OCI-LY3 (cell line): ENCODE results near the gene NUDT1.
A peak's percentile ranks its signal among the peaks of the same experiment; 100 is the strongest.

Experiments used
- H2AFZ ChIP-seq: fragments of 200-600, 300-600 bp; shearing (Covaris generic); 2 replicates; pipeline ENCODE4 v1.6.0; 2014; ENCODE audit warnings: antibody characterized with exemption, low read depth, low read length
- H3K27ac ChIP-seq: fragments of 200-600, 300-600 bp; sonication (generic); 2 replicates; pipeline ENCODE4 v1.5.1; 2014; ENCODE audit warnings: mild to moderate bottlenecking, low read length, moderate library complexity, mixed read lengths
- H3K27me3 ChIP-seq: fragments of 200-600, 300-600 bp; sonication (generic); 2 replicates; pipeline ENCODE4 v1.6.1; 2014; ENCODE audit warnings: low read depth, low read length, mixed read lengths
- H3K36me3 ChIP-seq: fragments of 200-600, 300-600 bp; sonication (generic); replicated peaks from 2 replicates; pipeline ENCODE3; 2014; ENCODE audit warnings: low read depth, low read length, mixed read lengths
- H3K4me1 ChIP-seq: fragments of 300-600, 200-600 bp; sonication (generic); 2 replicates; pipeline ENCODE4 v1.6.1; 2014; ENCODE audit warnings: low read length, mixed read lengths
- H3K4me2 ChIP-seq: fragments of 200-600, 300-600 bp; sonication (generic); 2 replicates; pipeline ENCODE4 v1.6.1; 2014; ENCODE audit warnings: low read length, mixed read lengths
- H3K4me3 ChIP-seq: fragments of 300-600, 200-600 bp; sonication (generic); 2 replicates; pipeline ENCODE4 v1.5.1; 2014; ENCODE audit warnings: antibody characterized with exemption, mild to moderate bottlenecking, low read length, moderate library complexity
- H3K79me2 ChIP-seq: fragments of 300-600, 200-600 bp; shearing (Covaris generic); 2 replicates; pipeline ENCODE4 v1.6.1; 2014; ENCODE audit warnings: mild to moderate bottlenecking, low read length, mixed read lengths
- H3K9ac ChIP-seq: fragments of 300-600, 200-600 bp; shearing (Covaris generic); 2 replicates; pipeline ENCODE4 v1.6.0; 2014; ENCODE audit warnings: mild to moderate bottlenecking, low read length, moderate library complexity
- H3K9me3 ChIP-seq: fragments of 200-600, 300-600 bp; shearing (Covaris generic); 2 replicates; pipeline ENCODE4 v1.6.1; 2014; ENCODE audit warnings: low read length, mixed read lengths; ENCODE audit not compliant: insufficient read depth
- H4K20me1 ChIP-seq: fragments of 200-600, 300-600 bp; sonication (generic); 2 replicates; pipeline ENCODE4 v1.6.1; 2016; ENCODE audit warnings: low read length, mixed read lengths; ENCODE audit not compliant: insufficient read depth
- EZH2phosphoT487 ChIP-seq: fragments of 200-600 bp; shearing (Covaris generic); IDR thresholded peaks from 2 replicates; pipeline ENCODE4 v1.6.1; 2018; ENCODE audit warnings: antibody characterized with exemption, mixed run types, low read depth
- TF ChIP-seq, protein P1 (sequence below): fragments of 200-600, 300-600 bp; sonication (generic); IDR thresholded peaks from 2 replicates; pipeline ENCODE4 v1.5.1; 2014; ENCODE audit warnings: antibody characterized with exemption, low read length, low read depth

NUDT1 gene

GRCh38 chr7:2208712-2209111 is 33.3 kb upstream of the NUDT1 start:
- Histone ChIP-seq H3K9ac (no peak overlapping the region), H3K4me3 (no peak overlapping the region), H4K20me1 (no peaks in the 10 kb centered on the region), H2AFZ (no peak overlapping the region), H3K79me2 (no peaks in the 10 kb centered on the region), H3K4me2 (no peak overlapping the region), H3K27me3 (no peaks in the 10 kb centered on the region), H3K27ac (no peak overlapping the region), H3K9me3 (no peaks in the 10 kb centered on the region), H3K36me3 (peaks cover 6% of the 10 kb centered on the region), H3K4me1 (peaks cover 4% of the 10 kb centered on the region; the same call in 1 of the 2 replicates)
- TF ChIP-seq EZH2phosphoT487: no peak
- TF ChIP-seq, protein P1, sequence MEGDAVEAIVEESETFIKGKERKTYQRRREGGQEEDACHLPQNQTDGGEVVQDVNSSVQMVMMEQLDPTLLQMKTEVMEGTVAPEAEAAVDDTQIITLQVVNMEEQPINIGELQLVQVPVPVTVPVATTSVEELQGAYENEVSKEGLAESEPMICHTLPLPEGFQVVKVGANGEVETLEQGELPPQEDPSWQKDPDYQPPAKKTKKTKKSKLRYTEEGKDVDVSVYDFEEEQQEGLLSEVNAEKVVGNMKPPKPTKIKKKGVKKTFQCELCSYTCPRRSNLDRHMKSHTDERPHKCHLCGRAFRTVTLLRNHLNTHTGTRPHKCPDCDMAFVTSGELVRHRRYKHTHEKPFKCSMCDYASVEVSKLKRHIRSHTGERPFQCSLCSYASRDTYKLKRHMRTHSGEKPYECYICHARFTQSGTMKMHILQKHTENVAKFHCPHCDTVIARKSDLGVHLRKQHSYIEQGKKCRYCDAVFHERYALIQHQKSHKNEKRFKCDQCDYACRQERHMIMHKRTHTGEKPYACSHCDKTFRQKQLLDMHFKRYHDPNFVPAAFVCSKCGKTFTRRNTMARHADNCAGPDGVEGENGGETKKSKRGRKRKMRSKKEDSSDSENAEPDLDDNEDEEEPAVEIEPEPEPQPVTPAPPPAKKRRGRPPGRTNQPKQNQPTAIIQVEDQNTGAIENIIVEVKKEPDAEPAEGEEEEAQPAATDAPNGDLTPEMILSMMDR: no peak

DNA sequence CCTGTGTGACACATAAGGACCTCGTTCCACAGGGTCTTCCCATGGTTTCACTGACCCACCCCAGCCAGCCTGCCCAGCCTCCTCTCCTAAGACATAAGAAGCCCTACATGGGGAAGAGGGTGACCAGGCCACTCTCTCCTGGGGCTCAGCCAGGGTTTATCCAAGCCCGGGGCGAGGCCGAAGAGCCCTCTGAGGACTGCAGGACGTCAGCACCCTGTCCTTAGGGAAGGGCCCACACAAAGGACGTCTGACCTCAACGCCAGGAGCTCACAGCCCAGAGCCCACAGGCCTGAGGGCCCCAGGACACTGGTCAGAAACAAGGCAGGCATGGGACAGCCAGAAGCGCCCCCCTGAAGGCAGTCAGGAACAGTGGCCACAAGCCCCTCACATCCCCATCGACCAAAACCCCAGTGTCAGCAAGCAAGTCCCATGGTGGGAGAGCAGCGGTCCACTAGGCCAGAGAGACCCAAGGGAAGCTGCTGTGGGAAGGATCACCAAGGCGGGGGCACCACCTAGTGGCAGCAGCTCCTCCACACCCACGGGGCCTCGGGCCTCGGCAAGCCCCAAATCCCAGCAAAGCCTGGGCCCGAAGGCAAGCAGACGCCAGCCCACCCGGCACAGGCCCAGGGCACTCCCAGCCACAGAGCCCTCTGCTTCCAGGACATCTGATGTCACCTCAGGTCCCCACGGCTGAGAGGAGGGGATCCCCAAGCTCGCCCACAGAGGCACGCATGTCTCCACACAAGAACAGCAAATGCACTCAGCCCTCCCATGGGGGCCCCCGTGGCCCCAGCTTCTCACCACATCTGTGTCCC is 32.7 kb upstream of the NUDT1 start:
- no peak for TF ChIP-seq EZH2phosphoT487
- TF ChIP-seq, protein P1: peak; percentile 45
- Histone ChIP-seq H3K27ac (no peak overlapping the region), H2AFZ (no peak overlapping the region), H3K27me3 (no peaks in the 10 kb centered on the region), H3K9me3 (no peaks in the 10 kb centered on the region), H3K4me3 (no peak overlapping the region), H3K9ac (no peak overlapping the region), H3K79me2 (no peaks in the 10 kb centered on the region), H4K20me1 (no peaks in the 10 kb centered on the region), H3K4me1 (no peaks in the 10 kb centered on the region), H3K36me3 (peaks cover 5% of the 10 kb centered on the region), H3K4me2 (no peak overlapping the region)

DNA sequence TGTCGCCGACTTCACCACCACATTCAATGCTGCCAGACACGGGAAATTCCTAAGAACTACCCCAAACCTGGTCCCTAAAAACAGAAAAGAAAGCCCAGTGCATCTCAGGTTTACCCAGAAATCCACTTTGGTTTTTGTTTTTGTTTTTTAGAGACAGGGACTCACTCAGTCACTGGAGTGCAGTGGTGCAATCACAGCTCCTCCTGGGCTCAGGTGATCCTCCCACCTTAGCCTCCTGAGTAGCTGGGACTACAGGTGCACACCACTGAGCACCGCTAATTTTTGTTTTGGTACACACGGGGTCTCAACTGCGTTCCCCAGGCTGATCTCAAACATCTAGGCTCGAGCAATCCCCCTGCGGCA is 32.1 kb upstream of the NUDT1 start:
- Histone ChIP-seq H3K4me3 (no peak overlapping the region), H3K9ac (no peak overlapping the region), H4K20me1 (no peaks in the 10 kb centered on the region), H3K4me2 (no peak overlapping the region), H3K36me3 (peaks cover 2% of the 10 kb centered on the region), H3K9me3 (no peaks in the 10 kb centered on the region), H2AFZ (no peak overlapping the region), H3K4me1 (no peaks in the 10 kb centered on the region), H3K79me2 (no peaks in the 10 kb centered on the region), H3K27me3 (no peaks in the 10 kb centered on the region), H3K27ac (no peak overlapping the region)
- TF ChIP-seq EZH2phosphoT487: no peak

- Histone ChIP-seq H2AFZ (no peak overlapping the region), H3K9ac (no peak overlapping the region), H3K79me2 (no peaks in the 10 kb centered on the region), H3K9me3 (no peaks in the 10 kb centered on the region), H3K27ac (no peak overlapping the region), H4K20me1 (no peaks in the 10 kb centered on the region), H3K27me3 (no peaks in the 10 kb centered on the region), H3K4me2 (no peak overlapping the region), H3K36me3 (peaks cover 2% of the 10 kb centered on the region), H3K4me1 (no peaks in the 10 kb centered on the region), H3K4me3 (no peak overlapping the region)
- no peak for TF ChIP-seq EZH2phosphoT487
- TF ChIP-seq, protein P1: no peak
These were observed 31.3 kb upstream of the NUDT1 start for GRCh38 chr7:2210551-2211258.
